ENCODE measurements around the gene PRDM12.
"Not testable (repeated sequence)": the region's sequence is repeated elsewhere in the genome, so short reads cannot be mapped to it uniquely, and the experiment has no call there.

PRDM12 gene

GRCh38 chr9:130685104-130685503 lies 20.7 kb downstream of the PRDM12 start:
- H3K36me3 ChIP-seq (replicated peaks), result no peaks in the 10 kb centered on the region
- no peak for TF ChIP-seq CTCF (IDR thresholded peaks at IDR 0.05; ENCODE audit: low read depth, low read length, missing control alignments)
- peaks cover 3% of the 10 kb centered on the region for H3K27me3 ChIP-seq (replicated peaks)
- DNase-seq, result no peak
- no peak overlapping the region for H3K27ac ChIP-seq
- in situ Hi-C loops (cut with HindIII; ENCODE audit: low pct_ligation_motif_present, low sequenced_read_pairs), result no loop called here
- no peak overlapping the region for H3K4me3 ChIP-seq (ENCODE audit: low read depth, low read length)

GRCh38 chr9:130685945-130686344 lies 21.6 kb downstream of the PRDM12 start:
- H3K36me3 ChIP-seq (replicated peaks); in situ Hi-C loops (cut with HindIII; ENCODE audit: low pct_ligation_motif_present, low sequenced_read_pairs): not testable (repeated sequence)

DNA sequence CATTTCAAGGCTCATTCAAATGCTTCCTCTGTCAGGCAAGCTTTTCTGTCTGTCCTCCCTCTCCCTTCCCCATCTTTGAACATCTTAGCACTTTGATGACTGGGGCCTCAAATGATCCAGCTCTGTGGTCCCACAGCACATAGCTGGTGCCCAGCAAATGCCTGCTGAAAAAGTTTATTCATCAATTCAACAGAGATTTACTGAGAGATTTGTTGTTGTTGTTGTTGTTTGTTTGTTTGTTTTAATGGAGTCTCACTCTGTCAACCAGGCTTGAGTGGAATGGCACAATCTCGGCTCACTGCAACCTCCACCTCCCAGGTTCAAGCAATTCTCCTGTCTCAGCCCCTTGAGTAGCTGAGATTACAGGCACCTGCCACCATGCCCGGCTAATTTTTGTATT lies 23.2 kb downstream of the PRDM12 start:
- no peak for DNase-seq
- Histone ChIP-seq H3K27ac (no peak overlapping the region), H3K27me3 (replicated peaks) (no peaks in the 10 kb centered on the region), H3K4me3 (ENCODE audit: low read depth, low read length) (no peak overlapping the region), H3K36me3 (replicated peaks) (no peaks in the 10 kb centered on the region)
- in situ Hi-C loops (cut with HindIII; ENCODE audit: low pct_ligation_motif_present, low sequenced_read_pairs), result no loop called here
- no peak for TF ChIP-seq CTCF (IDR thresholded peaks at IDR 0.05; ENCODE audit: low read depth, low read length, missing control alignments)

More at GRCh38 chr9:130685945-130686344, 21.6 kb downstream of the PRDM12 start:
- DNase-seq; H3K27ac ChIP-seq; H3K4me3 ChIP-seq (ENCODE audit: low read depth, low read length); H3K27me3 ChIP-seq (replicated peaks): not testable (repeated sequence)

- H3K27me3 ChIP-seq (replicated peaks), result no peaks in the 10 kb centered on the region
- in situ Hi-C loops (cut with HindIII; ENCODE audit: low pct_ligation_motif_present, low sequenced_read_pairs), result no loop called here
- DNase-seq, result no peak
- TF ChIP-seq CTCF (IDR thresholded peaks at IDR 0.05; ENCODE audit: low read depth, low read length, missing control alignments), result no peak
- H3K36me3 ChIP-seq (replicated peaks), result no peaks in the 10 kb centered on the region
- H3K4me3 ChIP-seq (ENCODE audit: low read depth, low read length), result no peak overlapping the region
- H3K27ac ChIP-seq, result no peak overlapping the region
These were observed 23.7 kb downstream of the PRDM12 start for GRCh38 chr9:130688072-130688471.

GRCh38 chr9:130689572-130689936 lies 25.2 kb downstream of the PRDM12 start:
- peak overlapping the region; percentile 3 for H3K4me3 ChIP-seq (ENCODE audit: low read depth, low read length)
- H3K27ac ChIP-seq, result no peak overlapping the region
- no peaks in the 10 kb centered on the region for H3K27me3 ChIP-seq (replicated peaks)
- in situ Hi-C loops (cut with HindIII; ENCODE audit: low pct_ligation_motif_present, low sequenced_read_pairs), result no loop called here
- no peak for DNase-seq
- TF ChIP-seq CTCF (IDR thresholded peaks at IDR 0.05; ENCODE audit: low read depth, low read length, missing control alignments), result no peak
- H3K36me3 ChIP-seq (replicated peaks), result no peaks in the 10 kb centered on the region

- no peaks in the 10 kb centered on the region for H3K36me3 ChIP-seq (replicated peaks)
- in situ Hi-C loops (cut with HindIII; ENCODE audit: low pct_ligation_motif_present, low sequenced_read_pairs), result no loop called here
- H3K27ac ChIP-seq, result no peak overlapping the region
- DNase-seq, result peak; percentile 71
- no peak for TF ChIP-seq CTCF (IDR thresholded peaks at IDR 0.05; ENCODE audit: low read depth, low read length, missing control alignments)
- peak overlapping the region; percentile 34 for H3K4me3 ChIP-seq (ENCODE audit: low read depth, low read length)
- no peaks in the 10 kb centered on the region for H3K27me3 ChIP-seq (replicated peaks)
These were observed 25.7 kb downstream of the PRDM12 start for GRCh38 chr9:130689937-130690700.
